A549 (cell line): ENCODE measurements around the gene ENTPD7. TPM values are rescaled to one million over a fixed set of nuclear protein-coding genes. Genes with fewer than 3 reads are reported as not detected.
A peak's percentile ranks its signal among the peaks of the same experiment; 100 is the strongest.

Experiments used
- ATAC-seq, 2 experiments: fragments of 200-7000 bp in 1 of 2; fragments of >200 bp in 1 of 2; cut with Nextera tagmentation in 1 of 2; cut with Tn5 transposase in 1 of 2; 3 replicates each; pipeline versions ENCODE4 v1.8.0 to v1.9.1; 2018 to 2020; ENCODE audit warnings: mild to moderate bottlenecking in 1 of 2, moderate library complexity in 1 of 2
- CTCF ChIA-PET: fragments of 300-600 bp; sonication (Branson Sonifier 250); formaldehyde crosslinking; extraction: SDS; loops from one replicate; lab custom pipeline; 2021; ENCODE audit warnings: antibody characterized with exemption, inconsistent platforms; lab: Yijun Ruan, JAX
- POLR2A ChIA-PET: fragments of 350-600 bp; formaldehyde crosslinking; extraction: SDS; loops from one replicate; lab custom pipeline; 2021; ENCODE audit warnings: antibody characterized with exemption, inconsistent platforms; lab: Yijun Ruan, JAX
- DNase-seq, 2 experiments: peaks; one replicate each; pipeline versions ENCODE4 v3.0.0 to v3.0.0-alpha.2; 2011 to 2016; ENCODE audit warnings: low read depth in 1 of 2, low spot score in 1 of 2
- FAIRE-seq: peaks from 2 replicates; lab custom pipeline; 2011; peaks lifted over from hg19 to GRCh38; lab: Jason Lieb, UNC
- H3K27ac ChIP-seq, 2 experiments: fragments of >200 bp; sonication (Bioruptor Twin); formaldehyde crosslinking; 3 replicates each; pipeline ENCODE4 v1.5.1; 2016 to 2017
- H3K4me1 ChIP-seq: fragments of >200 bp; sonication (Bioruptor Twin); formaldehyde crosslinking; 3 replicates; pipeline ENCODE4 v1.6.1; 2016
- H3K4me2 ChIP-seq: fragments of >200 bp; sonication (Bioruptor Twin); formaldehyde crosslinking; 3 replicates; pipeline ENCODE4 v1.6.1; 2016
- H3K4me3 ChIP-seq: fragments of >200 bp; sonication (Bioruptor Twin); formaldehyde crosslinking; 3 replicates; pipeline ENCODE4 v1.5.1; 2016
- H3K9me3 ChIP-seq: fragments of >200 bp; sonication (Bioruptor Twin); formaldehyde crosslinking; 3 replicates; pipeline ENCODE4 v1.6.1; 2016
- BHLHE40 ChIP-seq: IDR thresholded peaks from 2 replicates; pipeline ENCODE4 v1.6.1; 2012; ENCODE audit warnings: low read depth, low read length, inconsistent platforms
- CEBPB ChIP-seq, 2 experiments: fragments of >200 bp in 1 of 2; sonication (Bioruptor Twin) in 1 of 2; formaldehyde crosslinking in 1 of 2; IDR thresholded peaks; 2 replicates each; pipeline ENCODE4 v1.6.1; 2012 to 2016
- CHD2 ChIP-seq: fragments of 150-350 bp; IDR thresholded peaks from 2 replicates; pipeline ENCODE4 v1.6.1; 2014; ENCODE audit warnings: low read length; ENCODE audit not compliant: partially characterized antibody
- CHD4 ChIP-seq: fragments of 200-600 bp; sonication (generic); IDR thresholded peaks from 2 replicates; pipeline ENCODE4 v1.6.1; 2016; ENCODE audit warnings: antibody characterized with exemption, mild to moderate bottlenecking, borderline replicate concordance
- EHMT2 ChIP-seq: fragments of 200-600 bp; sonication (generic); IDR thresholded peaks from 2 replicates; pipeline ENCODE4 v1.6.1; 2016; ENCODE audit warnings: antibody characterized with exemption, low read depth, mild to moderate bottlenecking, moderate library complexity
- EP300 ChIP-seq, 2 experiments: fragments of >200 bp; sonication (Bioruptor Twin); formaldehyde crosslinking; IDR thresholded peaks; 2 replicates in 1 of 2; 3 replicates in 1 of 2; pipeline ENCODE4 v1.6.1; 2016 to 2017
- FOSL2 ChIP-seq, 2 experiments: fragments of 450-650 bp in 1 of 2; fragments of >200 bp in 1 of 2; sonication (Bioruptor Twin) in 1 of 2; formaldehyde crosslinking; IDR thresholded peaks; 2 replicates each; pipeline versions ENCODE4 v1.5.0 to v1.6.1; 2016 to 2020; ENCODE audit warnings: mild to moderate bottlenecking in 1 of 2, moderate library complexity in 1 of 2
- FOXS1 ChIP-seq: fragments of 250-450 bp; sonication (Bioruptor Pico); IDR thresholded peaks from 2 replicates; pipeline ENCODE4 v1.5.0; 2020; ENCODE audit warnings: mild to moderate bottlenecking, moderate library complexity
- HOXA7 ChIP-seq: fragments of 250-450 bp; sonication (Bioruptor Pico); IDR thresholded peaks from 2 replicates; pipeline ENCODE4 v1.5.0; 2020; ENCODE audit warnings: mild to moderate bottlenecking, moderate library complexity
- JUN ChIP-seq, 2 experiments: fragments of >200 bp; sonication (Bioruptor Twin); formaldehyde crosslinking; IDR thresholded peaks; 2 replicates in 1 of 2; 3 replicates in 1 of 2; pipeline ENCODE4 v1.6.1; 2016 to 2017
- KDM1A ChIP-seq: fragments of 200-600 bp; sonication (generic); IDR thresholded peaks from 2 replicates; pipeline ENCODE4 v1.6.1; 2016; ENCODE audit warnings: low read depth, mild to moderate bottlenecking
- KDM5A ChIP-seq: fragments of 200-600 bp; sonication (generic); IDR thresholded peaks from 2 replicates; pipeline ENCODE4 v1.6.1; 2016; ENCODE audit warnings: antibody characterized with exemption, mild to moderate bottlenecking
- MYC ChIP-seq: IDR thresholded peaks from 2 replicates; pipeline ENCODE4 v1.6.1; 2012; ENCODE audit warnings: mild to moderate bottlenecking, inconsistent platforms, low read length, improper control_type of control experiment, borderline replicate concordance
- NFE2L2 ChIP-seq: fragments of 150-350 bp; conservative IDR thresholded peaks from 2 replicates; pipeline ENCODE4 v1.6.1; 2014; ENCODE audit warnings: low read length
- PHF8 ChIP-seq: fragments of 200-600 bp; sonication (generic); IDR thresholded peaks from 2 replicates; pipeline ENCODE4 v1.6.1; 2016; ENCODE audit warnings: low read depth, mild to moderate bottlenecking, antibody characterized with exemption, moderate library complexity, borderline replicate concordance
- POLR2AphosphoS2 ChIP-seq: conservative IDR thresholded peaks from 2 replicates; pipeline ENCODE4 v1.6.1; 2012; ENCODE audit warnings: low read length, improper control_type of control experiment, inconsistent platforms
- RARB ChIP-seq: fragments of 250-450 bp; sonication (Bioruptor Pico); IDR thresholded peaks from 2 replicates; pipeline ENCODE4 v1.8.0; 2021; ENCODE audit warnings: mild to moderate bottlenecking, moderate library complexity
- RNF2 ChIP-seq: fragments of 200-600 bp; sonication (generic); IDR thresholded peaks from 2 replicates; pipeline ENCODE4 v1.6.1; 2016; ENCODE audit warnings: low read depth, mild to moderate bottlenecking, antibody characterized with exemption, moderate library complexity, borderline replicate concordance
- SMC3 ChIP-seq: fragments of >200 bp; sonication (Bioruptor Twin); formaldehyde crosslinking; IDR thresholded peaks from 3 replicates; pipeline ENCODE4 v1.6.1; 2018; ENCODE audit warnings: inconsistent platforms
- SREBF2 ChIP-seq: fragments of 450-650 bp; IDR thresholded peaks from 2 replicates; pipeline ENCODE4 v1.6.1; 2014; ENCODE audit warnings: mild to moderate bottlenecking, moderate library complexity
- TP53 ChIP-seq: fragments of 250-450 bp; sonication (Bioruptor Pico); IDR thresholded peaks from 2 replicates; pipeline ENCODE4 v1.5.0; 2021; ENCODE audit warnings: mild to moderate bottlenecking, moderate library complexity
- polyA plus RNA-seq, 4 experiments: library from polyadenylated mRNA; depleted of rRNA in 3 of 4; stranded (reverse); fragments of >200 nt; fragmentation: RNase III in 1 of 4; extraction: RNeasy Plus Mini Kit Qiagen cat#74134 plus additional on column Dnase treatment in 1 of 4; gene quantifications; 2 replicates in 3 of 4; 3 replicates in 1 of 4; pipeline ENCODE4 v1.2.3, GENCODE V29; 2011 to 2017
- TF ChIP-seq, protein P1 (sequence below): fragments of 250-450 bp; sonication (Bioruptor Pico); IDR thresholded peaks from 2 replicates; pipeline ENCODE4 v1.5.0; 2021; ENCODE audit warnings: mild to moderate bottlenecking, moderate library complexity, borderline replicate concordance
- TF ChIP-seq, protein P2 (sequence below): fragments of 150-350 bp; IDR thresholded peaks from 2 replicates; pipeline ENCODE4 v1.6.1; 2014; ENCODE audit warnings: low read depth, mild to moderate bottlenecking, low read length
- TF ChIP-seq, protein P3 (sequence below): fragments of 200-600 bp; sonication (generic); IDR thresholded peaks from 2 replicates; pipeline ENCODE4 v1.6.1; 2016; ENCODE audit warnings: antibody characterized with exemption, mild to moderate bottlenecking, moderate library complexity
- TF ChIP-seq, protein P4 (sequence below): IDR thresholded peaks from 2 replicates; pipeline ENCODE4 v1.6.1; 2012
- TF ChIP-seq, protein P5 (sequence below): IDR thresholded peaks from 2 replicates; pipeline ENCODE4 v1.6.1; 2012

ENTPD7 gene
- polyA plus RNA-seq, 2 of the 4 experiments (the other 2 are of a cell fraction), result 6.8 to 10.4 TPM

DNA sequence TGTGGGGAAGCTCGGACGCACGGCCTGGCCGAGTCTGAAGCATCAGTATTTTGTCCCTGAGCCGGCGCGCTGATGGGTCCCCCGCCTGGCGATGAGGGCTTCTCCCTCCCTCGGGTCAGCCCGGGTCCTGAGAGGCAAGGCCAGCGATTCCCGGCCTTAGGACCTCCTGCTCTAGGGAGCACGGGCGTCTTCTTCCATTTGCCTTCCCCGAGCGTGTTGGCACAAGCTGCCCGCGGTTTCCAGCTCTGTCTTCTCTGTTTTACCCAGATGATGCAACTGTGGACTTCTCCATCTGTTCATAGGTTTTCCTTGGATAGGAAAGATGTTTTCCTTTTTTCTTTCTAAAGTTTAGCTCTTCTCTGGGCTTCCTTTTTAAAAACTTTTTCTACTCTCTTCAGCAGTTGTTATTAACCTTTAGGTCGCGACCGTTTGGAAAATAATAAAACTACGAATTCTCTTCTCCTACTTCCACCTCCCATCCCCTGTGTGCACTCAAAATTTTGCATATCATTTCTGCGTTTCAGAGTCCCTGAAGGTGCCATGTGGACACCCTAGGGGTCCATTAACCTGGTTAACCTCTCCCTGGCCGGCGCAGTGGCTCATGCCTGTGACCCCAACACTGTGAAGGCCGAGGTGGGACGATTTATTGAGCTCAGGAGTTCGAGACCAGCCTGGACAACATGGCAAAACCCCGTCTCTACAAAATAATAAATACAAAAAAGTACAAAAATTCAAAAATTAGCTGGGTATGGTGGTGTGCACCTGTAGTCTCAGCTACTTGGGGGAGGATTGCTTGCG, 37.7 kb upstream of the ENTPD7 start (continued):
- TF ChIP-seq CHD4 (no peak), CEBPB (IDR thresholded peaks at IDR 0.05) (no peak), HOXA7 (no peak), POLR2AphosphoS2 (no peak), SREBF2 (no peak), KDM5A (no peak), EP300 (IDR thresholded peaks at IDR 0.05) (no peak), SMC3 (no peak; the same call in 2 of the 3 replicates), PHF8 (peak; percentile 62; the same call in 1 of the 2 replicates), JUN (IDR thresholded peaks at IDR 0.05) (peak in 1 of 2 experiments; percentile 84; a peak in 4 of 5 replicates), EHMT2 (no peak), FOSL2 (IDR thresholded peaks at IDR 0.05) (no peak), FOSL2 (CRISPR knock-in tag; IDR thresholded peaks at IDR 0.05) (no peak), RNF2 (no peak), BHLHE40 (no peak)
- TF ChIP-seq, protein P1, sequence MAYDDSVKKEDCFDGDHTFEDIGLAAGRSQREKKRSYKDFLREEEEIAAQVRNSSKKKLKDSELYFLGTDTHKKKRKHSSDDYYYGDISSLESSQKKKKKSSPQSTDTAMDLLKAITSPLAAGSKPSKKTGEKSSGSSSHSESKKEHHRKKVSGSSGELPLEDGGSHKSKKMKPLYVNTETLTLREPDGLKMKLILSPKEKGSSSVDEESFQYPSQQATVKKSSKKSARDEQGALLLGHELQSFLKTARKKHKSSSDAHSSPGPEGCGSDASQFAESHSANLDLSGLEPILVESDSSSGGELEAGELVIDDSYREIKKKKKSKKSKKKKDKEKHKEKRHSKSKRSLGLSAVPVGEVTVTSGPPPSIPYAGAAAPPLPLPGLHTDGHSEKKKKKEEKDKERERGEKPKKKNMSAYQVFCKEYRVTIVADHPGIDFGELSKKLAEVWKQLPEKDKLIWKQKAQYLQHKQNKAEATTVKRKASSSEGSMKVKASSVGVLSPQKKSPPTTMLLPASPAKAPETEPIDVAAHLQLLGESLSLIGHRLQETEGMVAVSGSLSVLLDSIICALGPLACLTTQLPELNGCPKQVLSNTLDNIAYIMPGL (CRISPR knock-in tag), result no peak
- TF ChIP-seq, protein P2, sequence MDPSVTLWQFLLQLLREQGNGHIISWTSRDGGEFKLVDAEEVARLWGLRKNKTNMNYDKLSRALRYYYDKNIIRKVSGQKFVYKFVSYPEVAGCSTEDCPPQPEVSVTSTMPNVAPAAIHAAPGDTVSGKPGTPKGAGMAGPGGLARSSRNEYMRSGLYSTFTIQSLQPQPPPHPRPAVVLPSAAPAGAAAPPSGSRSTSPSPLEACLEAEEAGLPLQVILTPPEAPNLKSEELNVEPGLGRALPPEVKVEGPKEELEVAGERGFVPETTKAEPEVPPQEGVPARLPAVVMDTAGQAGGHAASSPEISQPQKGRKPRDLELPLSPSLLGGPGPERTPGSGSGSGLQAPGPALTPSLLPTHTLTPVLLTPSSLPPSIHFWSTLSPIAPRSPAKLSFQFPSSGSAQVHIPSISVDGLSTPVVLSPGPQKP, result no peak
- TF ChIP-seq, protein P3, sequence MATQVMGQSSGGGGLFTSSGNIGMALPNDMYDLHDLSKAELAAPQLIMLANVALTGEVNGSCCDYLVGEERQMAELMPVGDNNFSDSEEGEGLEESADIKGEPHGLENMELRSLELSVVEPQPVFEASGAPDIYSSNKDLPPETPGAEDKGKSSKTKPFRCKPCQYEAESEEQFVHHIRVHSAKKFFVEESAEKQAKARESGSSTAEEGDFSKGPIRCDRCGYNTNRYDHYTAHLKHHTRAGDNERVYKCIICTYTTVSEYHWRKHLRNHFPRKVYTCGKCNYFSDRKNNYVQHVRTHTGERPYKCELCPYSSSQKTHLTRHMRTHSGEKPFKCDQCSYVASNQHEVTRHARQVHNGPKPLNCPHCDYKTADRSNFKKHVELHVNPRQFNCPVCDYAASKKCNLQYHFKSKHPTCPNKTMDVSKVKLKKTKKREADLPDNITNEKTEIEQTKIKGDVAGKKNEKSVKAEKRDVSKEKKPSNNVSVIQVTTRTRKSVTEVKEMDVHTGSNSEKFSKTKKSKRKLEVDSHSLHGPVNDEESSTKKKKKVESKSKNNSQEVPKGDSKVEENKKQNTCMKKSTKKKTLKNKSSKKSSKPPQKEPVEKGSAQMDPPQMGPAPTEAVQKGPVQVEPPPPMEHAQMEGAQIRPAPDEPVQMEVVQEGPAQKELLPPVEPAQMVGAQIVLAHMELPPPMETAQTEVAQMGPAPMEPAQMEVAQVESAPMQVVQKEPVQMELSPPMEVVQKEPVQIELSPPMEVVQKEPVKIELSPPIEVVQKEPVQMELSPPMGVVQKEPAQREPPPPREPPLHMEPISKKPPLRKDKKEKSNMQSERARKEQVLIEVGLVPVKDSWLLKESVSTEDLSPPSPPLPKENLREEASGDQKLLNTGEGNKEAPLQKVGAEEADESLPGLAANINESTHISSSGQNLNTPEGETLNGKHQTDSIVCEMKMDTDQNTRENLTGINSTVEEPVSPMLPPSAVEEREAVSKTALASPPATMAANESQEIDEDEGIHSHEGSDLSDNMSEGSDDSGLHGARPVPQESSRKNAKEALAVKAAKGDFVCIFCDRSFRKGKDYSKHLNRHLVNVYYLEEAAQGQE, result no peak
- TF ChIP-seq, protein P4, sequence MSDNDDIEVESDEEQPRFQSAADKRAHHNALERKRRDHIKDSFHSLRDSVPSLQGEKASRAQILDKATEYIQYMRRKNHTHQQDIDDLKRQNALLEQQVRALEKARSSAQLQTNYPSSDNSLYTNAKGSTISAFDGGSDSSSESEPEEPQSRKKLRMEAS, result no peak

DNA sequence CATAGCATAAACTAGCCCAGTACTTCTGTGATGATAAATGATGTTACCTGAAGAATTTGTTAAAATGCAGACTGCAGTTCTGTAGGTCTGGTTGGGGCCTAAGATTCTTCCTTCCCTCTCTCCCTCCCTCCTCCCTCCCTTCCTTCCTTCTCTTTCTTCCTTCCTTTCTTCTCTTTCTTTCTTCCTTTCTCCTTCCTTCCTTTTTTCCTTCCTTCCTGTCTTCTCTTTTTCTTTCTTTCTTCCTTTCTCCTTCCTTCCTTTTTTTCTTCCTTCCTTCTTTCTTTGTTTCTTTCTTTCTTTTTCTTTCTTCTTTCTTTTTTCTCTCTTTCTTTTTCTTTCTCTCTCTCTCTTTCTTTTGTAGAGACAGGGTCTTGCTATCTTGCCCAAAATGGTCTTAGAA, 35.4 kb upstream of the ENTPD7 start:
- no peak overlapping the region for H3K4me3 ChIP-seq
- ATAC-seq, result no peak
- H3K9me3 ChIP-seq, result no peaks in the 10 kb centered on the region
- ChIA-PET POLR2A (interaction anchor here (0.5 kb wide), 1 partner anchor 95 kb away, joined by 3 read pairs; no protein-coding TSS in a partner anchor), CTCF (interaction anchor here (3.4 kb wide), 1 partner anchor 12 kb away, joined by 20 read pairs; no protein-coding TSS in a partner anchor)
- FAIRE-seq, result no peak
- no peak for DNase-seq
- no peak overlapping the region for H3K4me2 ChIP-seq
- no peak overlapping the region for H3K27ac ChIP-seq
- H3K4me1 ChIP-seq, result peaks cover 7% of the 10 kb centered on the region
- TF ChIP-seq, protein P3, result no peak
- no peak for TF ChIP-seq CHD2
- no peak for TF ChIP-seq TP53
- no peak for TF ChIP-seq NFE2L2
- TF ChIP-seq KDM1A, result no peak
- TF ChIP-seq SREBF2, result no peak
- no peak for TF ChIP-seq FOXS1 (CRISPR knock-in tag)
- TF ChIP-seq RARB (CRISPR knock-in tag), result no peak
- no peak for TF ChIP-seq MYC
- TF ChIP-seq, protein P5, sequence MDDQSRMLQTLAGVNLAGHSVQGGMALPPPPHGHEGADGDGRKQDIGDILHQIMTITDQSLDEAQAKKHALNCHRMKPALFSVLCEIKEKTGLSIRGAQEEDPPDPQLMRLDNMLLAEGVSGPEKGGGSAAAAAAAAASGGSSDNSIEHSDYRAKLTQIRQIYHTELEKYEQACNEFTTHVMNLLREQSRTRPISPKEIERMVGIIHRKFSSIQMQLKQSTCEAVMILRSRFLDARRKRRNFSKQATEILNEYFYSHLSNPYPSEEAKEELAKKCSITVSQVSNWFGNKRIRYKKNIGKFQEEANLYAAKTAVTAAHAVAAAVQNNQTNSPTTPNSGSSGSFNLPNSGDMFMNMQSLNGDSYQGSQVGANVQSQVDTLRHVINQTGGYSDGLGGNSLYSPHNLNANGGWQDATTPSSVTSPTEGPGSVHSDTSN, result no peak
